Hepatocyte (in vitro differentiated cells): ENCODE results near the gene TNFAIP6.

ENCODE experiments used
- EZH2 ChIP-seq: fragments of 200-600 bp; sonication (generic); IDR thresholded peaks from 2 replicates; pipeline ENCODE4 v1.6.1; 2016; ENCODE audit warnings: antibody characterized with exemption, mild to moderate bottlenecking, borderline replicate concordance
- EZH2phosphoT487 ChIP-seq: fragments of 200-600 bp; sonication (generic); IDR thresholded peaks from one replicate; pipeline ENCODE4 v1.6.1; 2018; ENCODE audit warnings: antibody characterized with exemption, mild to moderate bottlenecking, low read depth, moderate library complexity; ENCODE audit not compliant: unreplicated experiment, severe bottlenecking
- TF ChIP-seq, protein P1 (sequence below): fragments of 200-600 bp; sonication (generic); IDR thresholded peaks from 2 replicates; pipeline ENCODE4 v1.5.1; 2016; ENCODE audit warnings: antibody characterized with exemption, mild to moderate bottlenecking; ENCODE audit not compliant: poor library complexity

DNA sequence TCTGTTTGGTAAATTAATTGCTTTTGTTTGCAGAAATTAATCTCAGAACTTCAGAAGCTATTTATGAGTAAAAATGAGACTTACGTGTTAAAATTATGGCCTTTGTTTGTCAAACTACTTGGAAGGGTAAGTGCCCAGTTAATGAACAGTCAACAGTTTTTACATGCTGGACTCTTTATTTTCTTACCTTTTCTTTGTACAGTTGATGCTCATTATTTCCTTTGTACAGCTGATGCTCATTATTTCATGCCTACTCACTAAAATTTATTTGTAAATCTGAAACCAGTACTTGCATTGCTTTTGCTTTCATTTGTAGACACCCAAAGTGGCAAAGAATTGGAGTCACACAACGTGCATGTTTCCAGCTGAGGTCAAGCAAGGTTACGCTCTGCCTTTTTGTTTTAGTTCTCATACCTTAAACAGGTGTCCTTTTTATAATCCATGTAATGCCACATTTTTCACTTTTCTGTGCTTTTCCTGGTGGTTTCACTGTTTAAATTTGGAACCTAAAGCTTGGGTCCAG, 65.6 kb downstream of the TNFAIP6 start:
- no peak for TF ChIP-seq EZH2
- TF ChIP-seq, protein P1, sequence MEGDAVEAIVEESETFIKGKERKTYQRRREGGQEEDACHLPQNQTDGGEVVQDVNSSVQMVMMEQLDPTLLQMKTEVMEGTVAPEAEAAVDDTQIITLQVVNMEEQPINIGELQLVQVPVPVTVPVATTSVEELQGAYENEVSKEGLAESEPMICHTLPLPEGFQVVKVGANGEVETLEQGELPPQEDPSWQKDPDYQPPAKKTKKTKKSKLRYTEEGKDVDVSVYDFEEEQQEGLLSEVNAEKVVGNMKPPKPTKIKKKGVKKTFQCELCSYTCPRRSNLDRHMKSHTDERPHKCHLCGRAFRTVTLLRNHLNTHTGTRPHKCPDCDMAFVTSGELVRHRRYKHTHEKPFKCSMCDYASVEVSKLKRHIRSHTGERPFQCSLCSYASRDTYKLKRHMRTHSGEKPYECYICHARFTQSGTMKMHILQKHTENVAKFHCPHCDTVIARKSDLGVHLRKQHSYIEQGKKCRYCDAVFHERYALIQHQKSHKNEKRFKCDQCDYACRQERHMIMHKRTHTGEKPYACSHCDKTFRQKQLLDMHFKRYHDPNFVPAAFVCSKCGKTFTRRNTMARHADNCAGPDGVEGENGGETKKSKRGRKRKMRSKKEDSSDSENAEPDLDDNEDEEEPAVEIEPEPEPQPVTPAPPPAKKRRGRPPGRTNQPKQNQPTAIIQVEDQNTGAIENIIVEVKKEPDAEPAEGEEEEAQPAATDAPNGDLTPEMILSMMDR = no peak
- TF ChIP-seq EZH2phosphoT487 = no peak
